HG03565 (cell line): Measurements from ENCODE around the gene ZSWIM6.

Experiments used
- ATAC-seq: cut with Tn5 transposase; IDR thresholded peaks from one replicate; pipeline ENCODE4 v1.9.1; 2021; ENCODE audit warnings: mild to moderate bottlenecking, moderate library complexity; ENCODE audit not compliant: unreplicated experiment

The ZSWIM6 gene

GRCh38 chr5:61431923-61432620, 100.0 kb downstream of the ZSWIM6 start:
- ATAC-seq = no peak

DNA sequence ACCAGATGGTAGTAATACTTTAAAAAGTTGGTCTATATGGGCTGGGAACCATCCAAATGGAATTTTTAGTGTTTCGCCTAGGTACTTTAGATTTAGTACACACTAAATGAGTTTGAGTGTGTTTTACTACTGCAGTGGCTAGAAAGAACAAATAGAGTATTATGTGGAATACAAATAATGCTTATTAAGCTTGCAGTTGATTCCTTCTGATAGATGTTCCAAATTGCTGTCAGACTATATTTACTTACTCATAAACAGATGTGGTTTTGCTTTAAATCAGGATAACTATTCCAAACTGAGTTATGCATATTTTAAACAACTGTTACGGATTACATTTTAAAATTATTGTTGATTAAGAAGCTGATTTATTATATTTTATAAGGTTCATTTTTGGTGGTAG, 103.3 kb downstream of the ZSWIM6 start:
- no peak for ATAC-seq

- ATAC-seq = no peak
These were observed 106.4 kb downstream of the ZSWIM6 start for GRCh38 chr5:61438298-61438970.

GRCh38 chr5:61440086-61440485, 108.0 kb downstream of the ZSWIM6 start:
- ATAC-seq = no peak

GRCh38 chr5:61440596-61440995, 108.5 kb downstream of the ZSWIM6 start:
- ATAC-seq = no peak

GRCh38 chr5:61441742-61442141, 109.7 kb downstream of the ZSWIM6 start:
- ATAC-seq = no peak

GRCh38 chr5:61447780-61448495, 115.9 kb downstream of the ZSWIM6 start:
- ATAC-seq = no peak

DNA sequence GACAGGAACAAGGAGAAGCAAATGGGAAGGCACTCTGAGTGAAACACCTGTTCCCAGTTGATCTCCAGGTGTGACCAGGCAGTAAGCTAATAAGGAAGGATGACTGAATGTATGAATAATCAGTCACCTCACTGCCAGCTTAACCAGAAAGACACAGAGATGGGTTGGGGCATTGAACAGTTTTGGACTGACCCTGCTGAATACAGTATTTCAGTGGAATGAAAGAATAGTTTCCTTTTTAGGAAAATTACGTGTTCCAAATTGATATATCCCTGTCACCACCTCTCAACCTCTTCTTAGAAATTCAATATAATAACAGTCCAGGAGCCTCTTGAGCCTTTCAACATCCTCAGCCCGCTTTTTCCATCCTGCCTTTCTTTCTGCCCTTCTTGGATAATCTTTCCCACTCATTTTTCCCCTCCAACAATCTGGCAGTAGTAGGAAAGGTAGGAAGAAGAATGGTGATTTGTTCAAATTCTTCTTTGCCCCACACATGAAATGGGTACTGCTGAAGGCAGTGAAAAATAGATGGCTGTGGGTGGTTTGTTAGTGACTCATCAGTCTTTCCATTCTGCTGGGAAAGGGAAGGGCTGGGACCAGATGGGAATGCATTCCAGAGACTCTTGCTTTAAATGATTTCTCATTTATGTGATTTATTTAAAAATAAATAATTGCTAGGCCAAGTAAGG, 117.9 kb downstream of the ZSWIM6 start:
- no peak for ATAC-seq

DNA sequence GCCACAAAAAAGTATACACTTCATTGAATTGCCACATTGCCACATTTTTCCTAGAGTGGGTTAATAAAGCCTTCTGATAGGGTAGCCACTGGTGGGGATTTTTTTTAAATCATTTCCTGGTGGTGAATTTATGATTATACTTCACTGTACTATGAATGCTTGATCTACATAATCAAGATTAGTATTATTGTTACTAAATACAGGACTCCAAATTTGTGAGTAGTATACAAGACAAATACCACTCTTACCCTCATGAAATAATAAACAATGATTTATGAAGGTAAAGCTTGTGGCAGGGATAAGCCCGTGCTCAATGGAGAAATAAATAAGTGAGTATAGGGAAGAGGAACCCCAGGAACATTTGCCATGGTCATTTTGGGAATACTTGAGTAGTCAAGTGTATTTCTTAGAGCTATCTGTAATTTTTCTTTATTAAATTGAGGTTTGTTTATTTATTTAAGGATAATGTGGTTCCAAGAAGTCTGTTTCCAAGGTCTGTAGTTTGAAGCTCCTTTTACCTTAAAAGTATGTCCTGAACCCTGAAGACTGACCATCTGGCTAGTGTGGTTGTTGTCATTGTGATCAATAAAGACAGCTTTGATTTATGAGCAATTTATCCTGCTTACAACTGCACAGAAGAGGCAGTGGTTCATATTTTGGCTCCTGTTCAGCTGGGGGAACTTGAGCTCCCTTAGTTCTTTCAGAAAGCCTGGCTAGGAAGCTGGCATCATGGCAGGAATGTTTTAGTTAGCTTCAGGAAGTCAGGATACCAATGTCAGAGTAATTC, 118.6 kb downstream of the ZSWIM6 start:
- ATAC-seq = no peak

GRCh38 chr5:61455179-61456006, 123.3 kb downstream of the ZSWIM6 start:
- no peak for ATAC-seq

- ATAC-seq = no peak
These were observed 128.4 kb downstream of the ZSWIM6 start for GRCh38 chr5:61460471-61460870.

GRCh38 chr5:61461417-61461816, 129.4 kb downstream of the ZSWIM6 start:
- ATAC-seq = no peak

DNA sequence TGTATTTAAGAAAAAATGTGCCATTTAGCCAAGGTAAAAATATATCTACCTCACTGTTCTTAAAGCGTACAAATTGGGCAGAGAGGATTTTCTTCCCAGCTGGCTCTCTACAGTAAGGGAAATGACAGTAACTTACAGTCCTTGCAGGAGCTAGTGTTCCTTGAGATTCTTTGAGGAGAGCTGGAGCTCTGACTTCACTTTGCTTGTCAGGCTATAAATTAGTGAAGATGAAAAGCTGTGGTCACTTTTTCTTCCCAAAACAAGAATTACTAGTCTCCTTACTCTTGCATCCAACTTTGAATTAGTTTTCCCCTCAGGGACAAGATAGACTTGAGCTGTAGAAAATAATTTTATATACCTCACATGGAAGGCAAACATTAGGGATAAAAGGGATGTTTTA, 129.9 kb downstream of the ZSWIM6 start:
- no peak for ATAC-seq

DNA sequence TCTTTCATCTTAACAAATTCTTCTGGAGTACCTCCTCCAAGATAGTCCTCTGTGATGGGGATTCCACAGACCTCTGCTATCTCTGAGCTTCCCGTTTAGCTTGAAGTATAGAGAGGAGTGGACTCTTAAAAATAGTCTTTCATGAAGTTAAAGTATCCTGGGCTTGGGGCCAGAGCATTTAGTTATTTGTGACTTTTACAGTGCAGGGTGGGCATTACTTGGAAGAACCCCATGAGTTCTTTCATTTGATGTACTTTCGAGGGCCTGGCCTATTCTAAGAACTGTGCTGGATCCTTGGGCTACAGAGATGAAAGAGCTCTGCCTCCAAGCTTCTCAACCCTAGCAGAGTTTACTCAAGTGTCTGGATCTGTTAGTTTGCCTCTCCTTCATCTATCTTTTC, 131.5 kb downstream of the ZSWIM6 start:
- no peak for ATAC-seq

DNA sequence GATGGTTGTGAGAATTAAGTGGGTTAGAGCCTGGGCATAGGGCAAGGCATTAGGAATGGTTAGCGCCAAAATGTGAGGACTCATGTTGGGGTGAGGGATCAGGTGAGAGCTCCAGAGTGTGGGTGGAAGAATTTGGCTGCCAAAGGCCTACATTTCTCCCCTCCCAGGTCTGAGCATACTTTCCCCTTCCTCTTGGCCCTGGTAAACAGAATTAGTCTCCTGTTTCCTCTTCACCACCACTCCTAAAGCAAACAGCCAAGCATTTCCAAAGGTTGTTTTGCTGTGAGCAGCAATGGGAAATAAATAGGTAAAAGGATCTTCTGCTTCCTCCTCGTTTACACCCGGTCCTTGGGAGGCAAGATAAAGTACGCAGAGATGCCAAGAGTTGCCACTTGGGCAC, 132.5 kb downstream of the ZSWIM6 start:
- no peak for ATAC-seq

DNA sequence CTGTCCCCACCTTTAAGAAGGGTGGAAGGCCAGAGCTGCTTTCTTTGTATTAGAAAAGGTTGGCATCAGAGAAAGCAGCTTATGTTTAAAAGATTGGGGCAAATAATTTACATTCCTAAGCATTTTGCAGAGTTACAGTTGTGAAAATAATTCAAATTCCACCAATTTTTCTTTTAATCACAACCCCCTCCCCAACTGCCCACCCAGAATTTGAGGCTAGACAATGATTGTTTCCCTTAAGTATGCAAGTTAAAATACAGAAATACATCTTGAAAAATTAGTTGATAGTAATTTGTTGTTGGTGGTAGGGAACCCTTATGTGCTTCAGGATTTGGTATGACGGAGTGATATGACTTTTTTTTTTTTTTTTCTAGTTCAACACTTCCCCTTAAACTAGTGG, 133.0 kb downstream of the ZSWIM6 start:
- ATAC-seq = no peak

- ATAC-seq = no peak
These were observed 133.4 kb downstream of the ZSWIM6 start for GRCh38 chr5:61465496-61465895.

DNA sequence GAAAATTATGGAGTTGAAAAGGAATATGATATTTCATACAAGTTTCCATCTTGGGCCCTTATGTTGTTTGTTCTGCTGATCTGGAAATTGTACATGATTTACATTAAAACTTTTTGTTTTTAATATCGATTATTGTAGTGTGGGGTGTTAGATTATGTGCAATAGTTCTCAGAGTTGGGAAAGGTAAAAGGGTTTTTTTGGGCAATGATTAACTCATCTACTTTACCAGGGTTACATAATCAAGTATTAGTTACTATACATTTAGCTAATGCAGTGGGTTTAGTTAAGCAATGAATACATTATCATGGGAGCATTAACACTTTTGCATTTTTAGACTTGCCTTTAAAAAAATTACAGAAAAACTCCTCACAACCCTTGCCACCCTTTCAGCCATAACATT, 134.0 kb downstream of the ZSWIM6 start:
- ATAC-seq = no peak

DNA sequence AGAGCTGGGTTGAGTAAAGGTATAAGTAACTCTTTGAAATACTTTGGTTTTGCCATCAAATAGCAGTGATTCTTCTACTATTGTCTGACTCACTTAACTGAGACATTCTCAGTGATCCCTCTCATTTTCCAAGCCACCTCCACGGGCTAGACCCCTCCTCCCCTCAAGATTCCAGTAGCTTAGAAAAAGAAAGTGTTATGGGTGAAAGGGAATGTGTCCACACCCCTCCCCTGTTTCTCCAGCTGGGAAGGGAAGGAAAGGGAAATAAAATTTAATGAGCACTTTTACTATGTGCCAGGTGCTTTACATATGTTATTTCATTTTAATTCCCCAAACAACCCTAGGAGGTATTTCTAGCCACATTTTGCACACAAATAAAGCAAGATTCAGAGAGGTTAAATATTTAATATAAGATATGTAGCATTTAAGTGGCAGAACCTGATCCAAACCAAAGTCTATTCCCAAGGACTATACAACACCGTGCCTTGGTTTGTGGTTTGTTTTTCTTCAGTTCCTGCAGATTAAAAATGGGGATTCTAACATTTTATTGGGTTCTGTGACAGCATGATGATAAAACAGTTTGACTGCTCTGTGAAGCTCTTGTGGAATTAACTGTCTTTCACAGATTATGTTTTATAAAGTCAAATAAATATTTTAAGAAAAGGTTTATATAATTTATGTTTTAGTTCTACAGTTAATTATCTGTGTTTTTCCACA, 135.9 kb downstream of the ZSWIM6 start:
- ATAC-seq = no peak
